Activated CD8-positive, alpha-beta T cell treated with anti-CD3 and anti-CD28 coated beads, Interleukin-2, amount 10 ng/mL, durations not matched to agents 7 days and 5 days (primary cell): ENCODE measurements around the gene FSCN2. TPM values are rescaled to one million over a fixed set of nuclear protein-coding genes. Genes with fewer than 3 reads are reported as not detected.
A peak's percentile ranks its signal among the peaks of the same experiment; 100 is the strongest.

Experiments used
- ATAC-seq: fragments of 150-1000 bp; cut with Tn5 transposase; one replicate; pipeline ENCODE4 v1.10.0; 2021; ENCODE audit warnings: moderate library complexity
- CTCF ChIA-PET: fragments of 350-600 bp; sonication (Branson Sonifier 250); formaldehyde crosslinking; loops from one replicate; lab custom pipeline; 2021; ENCODE audit warnings: antibody characterized with exemption; lab: Charles Lee
- POLR2A ChIA-PET: fragments of 350-600 bp; sonication (Branson Sonifier 250); formaldehyde crosslinking; loops from one replicate; lab custom pipeline; 2021; ENCODE audit warnings: antibody characterized with exemption; lab: Charles Lee
- DNase-seq: peaks from one replicate; pipeline ENCODE4 v3.0.0-alpha.2; 2020
- H3K27ac Mint-ChIP-seq: one replicate; pipeline ENCODE4 v1.8.0; 2021; ENCODE audit warnings: mild to moderate bottlenecking, mixed read lengths
- H3K27me3 Mint-ChIP-seq: one replicate; pipeline ENCODE4 v1.8.0; 2021; ENCODE audit warnings: low read depth, mixed read lengths
- H3K36me3 Mint-ChIP-seq: one replicate; pipeline ENCODE4 v1.8.0; 2021; ENCODE audit warnings: low read depth, mixed read lengths
- H3K4me1 Mint-ChIP-seq: one replicate; pipeline ENCODE4 v1.8.0; 2021; ENCODE audit warnings: low read depth, mixed read lengths
- H3K4me3 Mint-ChIP-seq: one replicate; pipeline ENCODE4 v1.8.0; 2021; ENCODE audit warnings: mild to moderate bottlenecking, mixed read lengths
- H3K9me3 Mint-ChIP-seq: one replicate; pipeline ENCODE4 v1.8.0; 2022; ENCODE audit warnings: mixed read lengths; ENCODE audit not compliant: insufficient read depth
- total RNA-seq, 2 experiments: library from RNA; stranded (reverse); gene quantifications; one replicate each; pipeline ENCODE4 v1.2.3, GENCODE V29; 2021

FSCN2 gene
- total RNA-seq, 2 experiments from 2014 or later, result 0.52 to 0.74 TPM

DNA sequence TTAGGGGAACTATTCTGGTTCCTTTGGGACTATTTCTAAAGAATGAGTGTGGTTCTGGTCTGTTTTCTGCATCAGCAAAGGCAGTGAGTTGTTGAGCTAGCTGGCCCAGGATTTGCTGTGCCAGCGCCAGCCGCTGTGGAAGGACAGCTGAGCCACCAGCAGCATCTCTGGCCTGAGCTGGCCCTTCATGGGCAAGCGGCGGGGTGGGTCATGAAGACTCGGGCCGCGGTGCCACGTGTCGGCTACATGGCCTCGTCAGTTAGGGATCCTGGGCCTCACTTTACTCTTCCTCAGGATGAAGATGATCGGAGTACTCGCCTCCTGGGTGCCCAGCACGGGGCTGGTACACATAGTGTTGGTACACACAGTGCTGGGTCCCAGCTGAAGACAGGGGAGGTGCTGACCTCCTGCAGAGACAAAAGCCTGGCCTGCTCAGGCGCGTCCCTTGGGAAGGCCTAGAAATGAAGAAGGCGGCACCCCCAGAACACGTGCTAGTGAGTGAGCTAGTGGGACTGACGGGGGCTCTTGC, 41.9 kb downstream of the FSCN2 start:
- Mint-ChIP-seq H3K9me3 (no peaks in the 10 kb centered on the region), H3K27me3 (no peaks in the 10 kb centered on the region), H3K4me3 (no peak overlapping the region), H3K36me3 (peaks cover 57% of the 10 kb centered on the region), H3K27ac (no peak overlapping the region), H3K4me1 (peaks cover under 1% of the 10 kb centered on the region)
- POLR2A ChIA-PET, result no interaction called here
- no peak for DNase-seq
- ATAC-seq, result no peak
- CTCF ChIA-PET, result interaction anchor here (3.9 kb wide), 1 partner anchor 31 kb away, joined by 14 read pairs; no protein-coding TSS in a partner anchor

DNA sequence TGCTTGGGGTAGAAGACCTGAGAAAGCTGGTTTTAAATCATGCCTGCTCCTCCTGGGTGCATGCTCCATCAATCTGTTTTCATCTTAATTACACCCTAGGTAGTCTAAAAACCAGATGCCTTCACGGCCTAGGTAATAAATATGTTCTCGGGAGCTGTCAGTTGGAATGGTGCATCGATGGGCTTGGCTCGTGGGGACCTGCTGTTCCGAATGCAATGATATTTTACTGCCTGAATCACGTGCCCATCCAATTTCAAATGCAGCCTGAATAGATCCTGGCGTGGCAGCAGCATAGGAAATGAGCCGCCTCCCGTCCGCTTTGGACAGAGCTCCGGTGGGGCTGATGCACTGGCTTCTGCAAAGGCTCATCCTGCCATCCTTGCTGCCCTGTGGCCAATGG, 42.8 kb downstream of the FSCN2 start:
- Mint-ChIP-seq H3K27me3 (no peaks in the 10 kb centered on the region), H3K36me3 (peaks cover 52% of the 10 kb centered on the region), H3K27ac (no peak overlapping the region), H3K9me3 (no peaks in the 10 kb centered on the region), H3K4me1 (no peaks in the 10 kb centered on the region), H3K4me3 (no peak overlapping the region)
- ATAC-seq (no peak), DNase-seq (no peak)
- ChIA-PET CTCF (interaction anchor here (0.8 kb wide), 1 partner anchor 31 kb away, joined by 3 read pairs; no protein-coding TSS in a partner anchor), POLR2A (no interaction called here)

DNA sequence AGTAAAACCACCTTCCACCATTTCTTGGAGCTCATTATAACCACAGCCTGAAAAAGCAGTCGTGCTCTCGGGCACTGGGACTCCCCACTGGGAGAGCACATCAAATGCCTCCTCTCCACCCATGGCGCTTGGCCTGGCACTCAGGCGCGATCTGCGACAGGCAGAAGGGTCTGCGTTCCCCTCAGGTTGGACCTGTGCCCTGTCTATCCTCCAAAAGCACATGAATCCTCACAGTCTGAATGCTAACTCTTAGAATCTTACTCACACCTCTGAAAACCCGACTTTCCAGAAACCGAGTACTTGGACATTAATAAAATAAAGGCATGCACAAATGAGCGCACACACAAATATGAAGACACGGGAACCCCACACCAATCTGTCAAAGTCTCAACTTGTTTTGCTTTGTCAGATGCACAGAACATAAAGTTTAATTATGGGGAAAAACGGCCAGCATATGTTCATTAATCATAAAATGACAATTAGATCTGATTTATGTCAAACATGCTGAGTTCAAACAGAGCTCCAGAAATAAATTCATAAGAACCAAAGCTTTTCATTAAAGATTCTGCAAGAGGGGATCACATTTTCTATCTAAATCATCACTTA, 44.5 kb downstream of the FSCN2 start:
- Mint-ChIP-seq H3K36me3 (peaks cover 43% of the 10 kb centered on the region), H3K27ac (no peak overlapping the region), H3K9me3 (no peaks in the 10 kb centered on the region), H3K27me3 (no peaks in the 10 kb centered on the region), H3K4me3 (no peak overlapping the region), H3K4me1 (no peaks in the 10 kb centered on the region)
- POLR2A ChIA-PET, result no interaction called here
- ATAC-seq (no peak), DNase-seq (no peak)
- CTCF ChIA-PET, result interaction anchor here (2.2 kb wide), 1 partner anchor 29 kb away, joined by 7 read pairs; no protein-coding TSS in a partner anchor

DNA sequence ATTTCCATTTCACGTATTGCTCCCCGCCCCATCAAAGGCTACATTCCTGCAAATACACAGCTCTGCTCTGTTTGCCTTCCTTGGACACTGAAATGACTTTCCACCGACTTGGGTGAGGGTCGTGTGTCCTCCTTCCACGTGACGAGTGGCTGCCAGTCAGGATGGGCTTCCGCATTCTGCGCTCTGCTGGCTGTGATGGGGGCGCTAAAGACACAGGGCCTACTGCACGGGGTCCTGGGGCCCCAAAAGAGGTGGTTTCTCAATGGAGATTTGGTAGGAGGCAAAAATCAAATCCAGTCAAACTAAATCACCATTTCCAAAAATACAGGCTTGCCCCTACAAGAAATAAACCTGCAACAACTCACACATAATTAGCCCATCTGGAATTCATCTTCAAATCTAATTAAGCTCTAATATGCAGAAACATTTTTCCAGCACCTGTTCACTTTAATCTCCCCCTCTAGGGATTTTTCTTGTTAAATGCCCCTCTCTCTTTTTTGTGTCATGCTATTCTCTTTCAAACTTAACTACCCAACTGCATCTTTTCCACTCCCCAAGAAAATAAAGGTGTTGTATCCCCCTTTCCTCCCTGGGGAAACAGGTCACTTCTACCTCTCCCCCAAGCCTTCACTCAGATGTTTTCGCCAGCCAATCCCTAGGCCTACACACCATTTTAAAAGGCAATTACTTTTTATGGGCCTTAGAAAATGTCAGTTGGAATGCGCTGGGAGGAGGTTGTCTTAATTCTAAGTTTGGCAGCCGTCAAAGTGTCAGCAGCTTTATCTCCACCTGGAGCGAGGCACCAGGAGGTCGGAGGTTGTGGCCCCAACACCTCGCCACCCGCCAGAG, 45.8 kb downstream of the FSCN2 start:
- H3K27ac Mint-ChIP-seq, result no peak overlapping the region
- ATAC-seq, result no peak
- POLR2A ChIA-PET, result no interaction called here
- CTCF ChIA-PET, result interaction anchor here (2.2 kb wide), 1 partner anchor 27 kb away, joined by 7 read pairs; no protein-coding TSS in a partner anchor
- no peaks in the 10 kb centered on the region for H3K4me1 Mint-ChIP-seq
- H3K9me3 Mint-ChIP-seq, result no peaks in the 10 kb centered on the region
- no peak for DNase-seq
- H3K36me3 Mint-ChIP-seq, result peaks cover 41% of the 10 kb centered on the region
- no peaks in the 10 kb centered on the region for H3K27me3 Mint-ChIP-seq
- H3K4me3 Mint-ChIP-seq, result no peak overlapping the region

DNA sequence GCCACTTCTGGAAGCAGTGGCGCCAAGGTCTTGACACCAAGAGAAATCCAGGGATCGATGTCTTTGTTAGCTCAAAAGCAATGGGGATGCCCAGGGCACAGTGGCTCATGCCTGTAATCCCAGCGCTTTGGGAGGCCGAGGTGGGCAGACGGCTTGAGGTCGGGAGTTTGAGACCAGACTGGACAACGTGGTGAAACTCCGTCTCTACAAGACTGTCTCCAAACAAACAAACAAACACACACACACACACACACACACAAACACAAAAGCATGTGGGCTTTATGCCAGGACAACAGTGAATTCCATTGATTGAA, 46.4 kb downstream of the FSCN2 start:
- Mint-ChIP-seq H3K4me3 (no peak overlapping the region), H3K27ac (no peak overlapping the region), H3K9me3 (no peaks in the 10 kb centered on the region), H3K36me3 (peaks cover 44% of the 10 kb centered on the region), H3K4me1 (no peaks in the 10 kb centered on the region), H3K27me3 (no peaks in the 10 kb centered on the region)
- CTCF ChIA-PET, result interaction anchor here (2.2 kb wide), 1 partner anchor 27 kb away, joined by 7 read pairs; no protein-coding TSS in a partner anchor
- DNase-seq (no peak), ATAC-seq (no peak)
- POLR2A ChIA-PET, result no interaction called here

DNA sequence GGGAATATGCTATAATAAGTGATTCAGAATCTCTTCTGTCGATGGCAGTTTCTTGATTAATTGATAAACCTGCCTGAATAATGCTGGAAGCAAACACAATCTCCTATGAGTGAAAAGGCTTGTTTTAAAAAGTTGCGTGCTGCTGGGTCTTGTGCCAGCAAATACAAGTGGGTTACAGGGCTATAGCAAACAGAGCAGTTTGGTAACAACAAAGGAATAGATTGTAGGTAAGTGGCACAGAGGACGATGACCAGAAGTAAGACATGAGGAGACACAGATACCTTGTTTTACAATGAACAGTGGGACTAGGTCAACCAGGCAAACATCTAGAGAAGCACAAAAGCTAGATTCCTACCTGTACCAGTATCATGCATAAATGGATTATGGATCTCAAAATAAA, 47.7 kb downstream of the FSCN2 start:
- POLR2A ChIA-PET, result no interaction called here
- Mint-ChIP-seq H3K27ac (no peak overlapping the region), H3K36me3 (peaks cover 43% of the 10 kb centered on the region)

DNA sequence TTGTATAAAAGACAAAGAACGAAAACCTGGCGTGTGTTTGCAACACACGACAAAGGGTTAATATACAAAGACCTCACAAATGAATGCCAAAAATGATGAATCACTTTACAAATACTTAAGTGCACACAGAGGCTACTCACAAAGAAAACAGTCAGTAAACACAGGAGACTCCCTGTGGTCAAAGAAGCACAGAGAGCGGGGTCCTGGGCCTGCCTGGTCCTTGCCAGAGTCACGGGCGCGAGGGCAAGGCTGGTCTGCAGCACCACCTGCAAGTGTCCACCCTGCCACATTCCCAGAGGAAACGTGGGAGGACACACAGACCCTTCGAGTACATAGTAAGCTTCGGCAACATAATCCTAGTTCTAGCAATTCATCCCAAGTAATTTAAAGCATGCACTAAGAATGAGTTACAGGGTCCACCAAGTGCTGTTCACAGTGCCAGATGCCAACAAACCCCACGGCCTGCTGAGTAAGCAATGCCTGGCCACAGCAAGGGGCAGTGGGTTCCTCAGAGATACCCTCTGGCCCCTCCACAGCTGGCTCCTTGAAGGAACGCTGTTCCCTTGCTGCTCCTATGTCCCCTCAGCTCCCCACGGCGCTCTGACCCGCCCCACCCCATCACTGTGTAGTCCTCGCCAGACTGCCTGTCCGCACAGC, 48.6 kb downstream of the FSCN2 start:
- no peaks in the 10 kb centered on the region for H3K4me1 Mint-ChIP-seq
- H3K9me3 Mint-ChIP-seq, result no peaks in the 10 kb centered on the region
- no peak overlapping the region for H3K4me3 Mint-ChIP-seq
- no peak overlapping the region for H3K27ac Mint-ChIP-seq
- ChIA-PET POLR2A (interaction anchor here (0.6 kb wide), 1 partner anchor 239 kb away, joined by 5 read pairs; no protein-coding TSS in a partner anchor), CTCF (no interaction called here)
- H3K36me3 Mint-ChIP-seq, result peaks cover 39% of the 10 kb centered on the region
- DNase-seq (no peak), ATAC-seq (no peak)
- no peaks in the 10 kb centered on the region for H3K27me3 Mint-ChIP-seq

More for the DNA sequence above, 47.7 kb downstream of the FSCN2 start:
- DNase-seq, result no peak
- CTCF ChIA-PET, result interaction anchor here (0.6 kb wide), 1 partner anchor 32 kb away, joined by 4 read pairs; no protein-coding TSS in a partner anchor
- Mint-ChIP-seq H3K27me3 (no peaks in the 10 kb centered on the region), H3K9me3 (no peaks in the 10 kb centered on the region), H3K4me3 (no peak overlapping the region), H3K4me1 (no peaks in the 10 kb centered on the region)
- no peak for ATAC-seq

DNA sequence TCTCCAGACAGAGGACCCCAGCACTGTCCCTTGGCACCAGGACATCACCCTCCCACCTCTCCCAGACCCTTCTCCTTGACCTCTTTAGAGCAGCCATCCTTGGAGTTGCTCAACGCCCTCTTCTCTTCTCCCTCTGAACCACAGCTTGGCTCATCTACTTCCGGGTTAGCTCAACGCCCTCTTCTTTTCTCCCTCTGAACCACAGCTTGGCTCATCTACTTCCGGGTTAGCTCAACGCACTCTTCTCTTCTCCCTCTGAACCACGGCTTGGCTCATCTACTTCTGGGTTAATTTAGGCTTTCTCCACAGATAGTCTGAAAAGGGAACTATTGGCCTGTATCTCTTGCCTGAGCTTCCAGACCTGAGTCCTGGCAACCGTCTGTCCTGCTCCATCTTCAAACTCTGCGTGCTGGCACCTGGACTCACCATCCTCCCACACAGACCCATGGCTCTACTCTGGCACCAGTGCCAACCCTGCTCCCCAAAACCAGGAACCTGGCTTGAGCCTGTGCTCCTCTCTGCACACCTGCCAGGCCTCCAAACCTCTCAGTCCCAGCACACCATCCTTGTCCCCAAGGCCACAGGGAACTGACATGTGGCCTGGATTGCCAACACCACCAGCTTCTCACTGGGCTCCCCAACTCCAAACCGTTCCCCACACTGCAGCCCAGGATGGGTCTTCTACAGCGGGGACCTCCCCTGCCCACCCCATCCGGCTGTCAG, 49.3 kb downstream of the FSCN2 start:
- POLR2A ChIA-PET, result interaction anchor here (0.6 kb wide), 1 partner anchor 240 kb away, joined by 5 read pairs; no protein-coding TSS in a partner anchor
- DNase-seq, result no peak
- Mint-ChIP-seq H3K9me3 (no peaks in the 10 kb centered on the region), H3K4me1 (no peaks in the 10 kb centered on the region), H3K27me3 (no peaks in the 10 kb centered on the region), H3K36me3 (peaks cover 39% of the 10 kb centered on the region), H3K4me3 (no peak overlapping the region), H3K27ac (peak overlapping the region; percentile 35)
- no peak for ATAC-seq
- CTCF ChIA-PET, result interaction anchor here (1.7 kb wide), 1 partner anchor 23 kb away, joined by 5 read pairs; no protein-coding TSS in a partner anchor

DNA sequence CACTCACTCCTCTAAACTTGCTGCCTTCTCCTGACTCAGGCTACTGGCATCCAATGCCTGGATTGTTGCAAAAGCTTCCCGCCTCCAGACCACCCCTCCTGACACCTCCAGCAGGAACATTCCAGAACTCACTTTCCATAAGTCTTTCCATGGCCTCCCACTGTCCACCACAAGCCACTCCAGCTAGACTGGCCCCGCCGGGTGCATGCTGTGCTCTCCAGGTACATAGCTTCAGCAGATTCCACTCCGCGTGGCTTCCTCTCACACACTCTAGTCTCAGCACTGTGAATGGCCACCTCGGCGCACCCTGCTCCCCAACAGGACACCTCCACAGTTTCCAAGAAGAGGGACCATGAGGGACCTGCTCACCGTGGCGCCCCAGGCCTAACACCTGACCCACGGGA, 49.9 kb downstream of the FSCN2 start:
- H3K36me3 Mint-ChIP-seq, result peaks cover 37% of the 10 kb centered on the region
- DNase-seq (no peak), ATAC-seq (no peak)
- H3K27me3 Mint-ChIP-seq, result no peaks in the 10 kb centered on the region
- no peaks in the 10 kb centered on the region for H3K9me3 Mint-ChIP-seq
- ChIA-PET CTCF (interaction anchor here (1.7 kb wide), 1 partner anchor 23 kb away, joined by 5 read pairs; no protein-coding TSS in a partner anchor), POLR2A (no interaction called here)
- peak overlapping the region; percentile 8 for H3K27ac Mint-ChIP-seq
- no peak overlapping the region for H3K4me3 Mint-ChIP-seq
- H3K4me1 Mint-ChIP-seq, result no peaks in the 10 kb centered on the region

DNA sequence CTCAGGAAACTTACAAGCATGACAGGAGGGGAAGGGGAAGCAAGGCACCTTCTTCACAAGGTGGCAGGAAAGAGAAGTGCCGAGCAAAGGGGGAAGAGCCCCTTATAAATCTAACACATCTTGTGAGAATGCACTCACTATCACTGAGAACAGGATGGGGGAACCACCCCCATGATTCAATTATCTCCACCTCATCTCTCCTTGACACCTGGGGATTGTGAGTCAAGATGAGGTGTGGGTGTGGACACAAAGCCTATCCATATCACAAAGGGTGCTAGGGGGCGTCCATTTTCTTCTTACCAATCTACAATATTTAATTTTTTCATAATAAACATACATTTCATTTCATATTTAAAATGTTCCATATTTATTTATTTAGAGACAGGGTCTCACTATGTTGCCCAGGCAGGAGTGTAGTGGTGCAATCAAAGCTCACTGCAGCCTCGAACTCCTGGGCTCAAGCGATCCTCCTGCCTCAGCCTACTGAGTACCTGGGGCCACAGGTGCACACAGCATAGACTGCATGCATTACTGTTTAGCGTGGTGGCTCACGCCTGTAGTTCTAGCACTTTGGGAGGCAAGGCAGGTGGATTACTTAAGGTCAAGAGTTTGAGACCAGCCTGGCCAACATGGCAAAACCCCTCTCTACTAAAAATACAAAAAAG, 50.5 kb downstream of the FSCN2 start:
- H3K27me3 Mint-ChIP-seq, result no peaks in the 10 kb centered on the region
- ChIA-PET CTCF (interaction anchor here (1.7 kb wide), 1 partner anchor 22 kb away, joined by 5 read pairs; no protein-coding TSS in a partner anchor), POLR2A (no interaction called here)
- H3K4me1 Mint-ChIP-seq, result no peaks in the 10 kb centered on the region
- peaks cover 38% of the 10 kb centered on the region for H3K36me3 Mint-ChIP-seq
- no peak overlapping the region for H3K4me3 Mint-ChIP-seq
- H3K9me3 Mint-ChIP-seq, result no peaks in the 10 kb centered on the region
- DNase-seq (no peak), ATAC-seq (no peak)
- no peak overlapping the region for H3K27ac Mint-ChIP-seq
